NCI-H226 (cell line): ENCODE data around the gene RIN3.
"Not testable (repeated sequence)": the region's sequence is repeated elsewhere in the genome, so short reads cannot be mapped to it uniquely, and the experiment has no call there.

Source experiments
- DNase-seq: peaks from one replicate; pipeline ENCODE4 v3.0.0-alpha.2; 2015

The RIN3 gene

GRCh38 chr14:92635031-92635430 is 121.5 kb downstream of the RIN3 start:
- DNase-seq: no peak

DNA sequence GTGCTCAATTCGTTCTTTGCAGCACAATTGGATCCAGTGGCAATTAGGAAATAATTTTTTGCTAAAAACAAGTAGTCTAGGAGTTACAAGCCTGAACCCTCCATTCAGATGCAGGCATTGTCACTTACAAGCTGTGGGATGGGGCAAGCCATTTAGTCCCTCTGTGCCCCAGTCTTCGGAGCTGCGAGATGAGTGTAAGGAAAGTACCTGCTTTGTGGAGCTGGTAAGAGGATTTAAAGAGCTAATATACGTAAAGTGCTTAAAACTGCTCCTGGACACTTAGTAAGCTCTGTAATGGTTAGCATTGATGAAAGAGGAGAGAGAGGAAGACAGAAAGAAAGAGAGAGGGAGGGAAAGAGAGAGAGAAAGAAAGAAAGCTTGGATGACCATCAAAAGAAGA is 122.3 kb downstream of the RIN3 start:
- DNase-seq: no peak

- no peak for DNase-seq
Measured at GRCh38 chr14:92637228-92637627, 123.6 kb downstream of the RIN3 start.

GRCh38 chr14:92637864-92638263 is 124.3 kb downstream of the RIN3 start:
- DNase-seq: no peak

- no peak for DNase-seq
Measured at GRCh38 chr14:92638266-92638665, 124.7 kb downstream of the RIN3 start.

DNA sequence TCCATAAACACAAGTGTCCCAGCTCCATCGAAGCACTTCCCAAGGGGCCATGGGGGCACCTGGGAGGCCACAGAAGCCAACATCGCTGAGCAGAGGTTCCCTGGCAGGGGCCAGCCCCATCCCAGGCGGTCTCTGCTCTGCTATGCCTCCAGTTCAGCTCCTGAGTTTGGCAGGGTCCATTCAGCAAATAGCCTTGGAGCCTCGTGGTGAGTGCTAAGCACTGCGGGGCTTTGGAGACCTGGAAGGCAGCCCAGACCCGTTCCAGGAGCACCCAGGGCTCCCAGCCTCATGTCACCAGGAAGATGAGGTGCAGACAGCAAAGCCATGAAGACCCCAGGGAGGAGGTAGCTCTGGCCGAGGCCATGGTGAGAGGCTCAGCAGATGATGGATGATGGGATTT is 125.3 kb downstream of the RIN3 start:
- no peak for DNase-seq

DNA sequence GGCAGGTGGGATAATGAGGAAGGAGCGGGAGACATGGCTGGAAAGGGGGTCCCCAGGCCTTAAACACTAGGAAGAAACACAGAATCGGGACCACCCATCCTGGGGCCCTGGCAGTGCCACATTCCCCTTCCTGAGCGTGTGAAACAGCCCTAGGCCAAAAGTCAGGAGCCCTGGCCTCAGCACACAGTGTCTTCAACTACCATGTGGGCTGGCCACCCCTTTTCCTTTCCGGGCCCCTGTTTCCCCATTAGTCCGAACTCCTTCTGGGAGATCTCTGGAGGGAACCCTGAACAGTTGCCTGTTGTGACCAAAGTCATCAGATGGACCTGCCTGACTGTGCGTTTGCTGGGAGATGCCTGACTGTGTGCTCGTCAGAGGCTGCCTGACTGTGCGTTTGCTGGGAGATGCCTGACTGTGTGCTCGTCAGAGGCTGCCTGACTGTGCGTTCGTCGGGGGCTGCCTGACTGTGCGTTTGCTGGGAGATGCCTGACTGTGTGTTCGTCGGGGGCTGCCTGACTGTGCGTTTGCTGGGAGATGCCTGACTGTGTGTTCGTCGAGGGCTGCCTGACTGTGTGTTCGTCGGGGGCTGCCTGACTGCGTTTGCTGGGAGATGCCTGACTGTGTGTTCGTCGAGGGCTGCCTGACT is 126.0 kb downstream of the RIN3 start:
- DNase-seq: not testable (repeated sequence)

- no peak for DNase-seq
Measured at GRCh38 chr14:92641306-92641705, 127.7 kb downstream of the RIN3 start.

DNA sequence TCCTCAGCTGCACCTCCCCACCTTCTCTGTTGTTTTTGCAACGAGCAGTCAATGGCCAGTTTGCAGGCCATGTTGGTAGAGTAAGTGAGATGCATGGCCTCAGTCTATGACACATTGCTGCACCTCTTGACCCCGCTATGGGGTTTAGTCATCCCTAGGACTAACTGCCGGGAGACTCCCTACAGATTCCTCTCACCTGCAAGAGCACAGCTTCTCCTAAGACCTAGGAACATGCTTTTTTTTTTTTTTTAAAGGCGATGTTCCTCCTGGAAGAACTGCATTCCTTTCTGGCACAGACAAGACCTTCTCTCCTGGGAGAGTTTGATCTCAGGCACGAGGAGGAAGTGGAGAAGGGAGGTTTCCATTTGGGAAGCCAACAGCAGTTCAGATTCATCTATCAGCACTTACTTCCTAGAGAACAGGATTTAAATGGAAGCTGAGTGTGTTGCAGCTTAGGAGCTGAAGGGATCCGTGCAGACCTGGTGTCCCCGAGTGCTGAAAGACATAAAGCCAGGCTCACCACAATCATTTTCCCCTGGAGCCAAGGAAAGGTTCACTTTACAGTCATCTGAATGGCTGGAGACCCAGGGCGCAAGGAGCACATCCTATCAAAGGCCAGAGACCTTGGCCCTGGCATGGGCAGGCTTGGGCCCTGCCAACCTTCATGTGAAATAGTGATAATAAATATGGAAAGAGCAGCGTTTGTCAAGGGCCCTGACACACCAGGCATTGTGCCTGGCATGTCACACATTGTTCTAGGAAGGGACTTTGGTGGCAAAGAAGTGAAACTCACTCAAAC is 130.8 kb downstream of the RIN3 start:
- peak; percentile 87 for DNase-seq

DNA sequence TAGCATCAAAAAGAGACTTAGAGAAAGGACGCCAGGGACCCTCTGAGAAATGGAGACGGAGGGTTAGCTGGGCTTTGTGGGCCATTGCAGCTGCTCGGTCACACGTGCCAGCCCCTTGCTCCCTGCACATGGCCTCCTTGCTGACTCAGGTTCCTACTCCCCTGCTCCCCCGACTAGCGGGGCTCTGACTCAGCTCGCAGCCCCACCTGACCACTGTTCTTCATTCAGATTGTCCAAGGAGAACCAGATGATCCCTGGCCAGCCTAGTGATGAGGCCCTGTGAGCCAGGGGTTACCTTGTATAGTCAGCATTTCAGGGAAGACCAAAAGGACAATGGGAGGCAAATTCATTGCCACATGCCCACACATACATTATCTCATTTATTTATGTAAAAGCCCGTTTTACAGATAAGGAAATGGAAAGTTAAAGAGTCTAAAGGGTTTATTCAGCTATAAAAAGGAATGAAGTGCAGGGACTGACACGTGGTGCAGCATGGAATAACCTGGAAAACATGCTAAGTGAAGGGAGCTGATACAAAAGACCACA is 131.5 kb downstream of the RIN3 start:
- no peak for DNase-seq

- no peak for DNase-seq
Measured at GRCh38 chr14:92645841-92646478, 132.4 kb downstream of the RIN3 start.

- DNase-seq: no peak
Measured at GRCh38 chr14:92646952-92647796, 133.6 kb downstream of the RIN3 start.

DNA sequence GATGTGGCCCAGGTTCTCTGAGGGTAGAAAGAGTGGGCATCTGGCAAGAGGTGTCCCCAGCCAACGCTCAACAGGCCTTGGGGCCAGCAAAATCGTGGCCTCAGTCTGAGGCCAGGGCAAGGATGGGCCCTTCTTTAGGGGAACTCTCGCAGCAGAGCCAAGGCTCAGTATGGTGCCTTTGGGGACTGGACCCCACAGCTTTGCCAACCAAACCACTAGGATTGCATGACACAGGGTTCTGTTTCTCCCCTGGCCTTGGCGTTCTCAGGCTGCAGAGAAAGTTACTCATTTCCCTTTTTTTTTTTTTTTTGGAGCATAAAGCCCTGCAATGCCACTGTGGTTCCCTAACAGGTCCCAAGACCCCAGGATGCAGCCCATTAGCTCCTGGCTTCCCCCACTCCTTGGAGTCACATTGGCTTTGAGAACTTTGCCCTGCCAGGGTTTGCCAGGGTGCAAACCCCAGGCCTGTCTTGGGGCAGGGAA is 134.3 kb downstream of the RIN3 start:
- DNase-seq: no peak

DNA sequence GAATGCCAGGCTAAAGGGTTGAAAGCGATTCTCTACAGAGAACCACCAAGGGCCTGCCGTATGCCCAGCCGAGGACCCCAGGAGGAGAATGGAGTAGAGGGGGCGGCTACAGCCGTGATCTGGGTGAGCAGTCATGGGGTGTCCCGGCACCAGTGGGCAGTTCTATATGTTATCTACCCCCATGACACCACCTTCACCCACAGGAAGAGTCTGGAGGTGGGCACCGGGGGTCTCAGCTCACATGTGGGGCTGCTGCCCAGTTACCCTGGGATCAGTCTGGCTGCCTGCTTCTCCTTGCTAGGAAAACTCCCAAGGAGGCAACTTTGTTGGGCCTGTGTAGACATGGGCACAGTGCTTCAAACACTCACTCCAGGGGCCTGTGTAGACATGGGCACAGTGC is 135.5 kb downstream of the RIN3 start:
- no peak for DNase-seq

DNA sequence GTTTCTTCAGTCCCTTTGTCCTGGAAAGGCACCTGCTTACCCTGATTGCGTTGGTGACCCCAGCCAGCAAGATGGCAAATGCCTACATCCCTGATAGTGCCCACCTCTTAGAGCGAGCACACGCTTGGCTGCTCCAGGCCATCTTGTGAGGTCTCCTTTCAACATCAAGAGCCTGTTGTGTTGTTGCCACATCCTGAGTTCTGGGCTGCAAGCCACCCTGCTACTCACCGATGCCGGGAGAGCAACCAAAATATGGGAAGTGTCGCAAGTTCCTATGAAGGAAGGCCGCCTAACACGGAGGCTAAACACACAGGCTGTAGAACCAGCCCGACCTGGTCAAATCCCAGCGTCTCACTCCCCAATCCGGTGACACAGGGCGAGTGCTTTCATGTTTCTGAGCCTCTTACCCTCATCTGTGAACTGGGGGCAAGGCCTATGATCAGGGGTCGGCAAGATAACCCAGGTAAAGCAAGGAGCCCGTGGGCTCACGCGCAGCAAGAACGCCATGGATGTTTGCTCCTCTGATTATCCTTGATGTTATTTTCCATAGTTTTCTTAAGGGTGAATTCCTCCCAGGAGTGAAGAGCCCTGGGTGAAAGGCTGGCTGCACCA is 136.5 kb downstream of the RIN3 start:
- no peak for DNase-seq

DNA sequence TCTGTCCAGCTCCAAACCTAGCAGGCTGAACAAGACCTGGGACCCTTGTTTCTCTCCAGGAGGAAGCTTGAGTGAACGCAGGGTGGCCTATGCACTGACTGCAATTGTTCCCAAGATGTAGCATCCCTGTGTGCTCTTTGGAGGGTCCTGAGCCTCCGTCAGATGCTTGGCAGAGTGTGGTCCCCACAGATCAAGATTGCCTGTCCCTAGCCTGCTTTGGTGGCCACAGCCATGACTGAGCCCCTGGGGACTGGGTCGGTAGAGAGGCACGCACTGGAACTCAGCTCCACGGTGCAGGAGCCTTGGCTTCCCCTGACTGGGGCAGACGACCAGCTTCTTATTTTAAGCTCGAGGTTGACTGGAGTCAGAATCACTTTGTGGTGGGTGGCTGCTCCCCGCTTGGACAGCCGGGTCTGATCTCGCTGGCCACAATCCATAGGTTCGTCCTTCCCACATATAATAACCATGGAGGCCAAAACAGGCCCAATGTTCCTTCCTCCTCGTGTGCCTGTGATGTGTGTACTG is 137.1 kb downstream of the RIN3 start:
- DNase-seq: no peak

GRCh38 chr14:92651106-92651757 is 137.7 kb downstream of the RIN3 start:
- no peak for DNase-seq

- DNase-seq: no peak
Measured at GRCh38 chr14:92651758-92652406, 138.3 kb downstream of the RIN3 start.

DNA sequence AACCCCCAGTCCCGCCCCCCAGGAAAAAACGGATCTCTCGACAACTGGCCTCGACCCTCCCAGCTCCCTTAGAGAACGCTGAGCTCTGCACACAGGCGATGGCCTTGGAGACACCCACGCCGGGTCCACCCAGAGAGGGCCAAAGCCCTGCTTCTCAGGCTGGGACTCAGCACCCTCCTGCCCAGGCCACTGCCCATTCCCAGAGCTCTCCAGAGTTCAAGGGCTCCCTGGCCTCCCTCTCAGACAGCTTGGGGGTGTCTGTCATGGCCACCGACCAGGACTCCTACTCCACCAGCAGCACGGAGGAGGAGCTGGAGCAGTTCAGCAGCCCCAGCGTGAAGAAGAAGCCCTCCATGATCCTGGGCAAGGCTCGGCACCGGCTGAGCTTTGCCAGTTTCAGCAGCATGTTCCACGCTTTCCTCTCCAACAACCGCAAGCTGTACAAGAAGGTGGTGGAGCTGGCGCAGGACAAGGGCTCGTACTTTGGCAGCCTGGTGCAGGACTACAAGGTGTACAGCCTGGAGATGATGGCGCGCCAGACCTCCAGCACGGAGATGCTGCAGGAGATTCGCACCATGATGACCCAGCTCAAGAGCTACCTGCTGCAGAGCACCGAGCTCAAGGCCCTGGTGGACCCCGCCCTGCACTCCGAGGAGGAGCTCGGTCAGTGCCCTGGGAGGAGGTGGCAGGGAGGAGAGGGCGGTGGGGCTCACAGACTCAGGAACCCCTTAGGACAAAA is 139.0 kb downstream of the RIN3 start:
- no peak for DNase-seq

- no peak for DNase-seq
Measured at GRCh38 chr14:92653162-92653651, 139.6 kb downstream of the RIN3 start.
